Measurements from ENCODE around the gene ZACN. TPM values are rescaled to one million over a fixed set of nuclear protein-coding genes. Genes with fewer than 3 reads are reported as not detected.
A peak's percentile ranks its signal among the peaks of the same experiment; 100 is the strongest.

The ZACN gene
- total RNA-seq, 1 donor from 2014 or later, result 0.23 TPM

DNA sequence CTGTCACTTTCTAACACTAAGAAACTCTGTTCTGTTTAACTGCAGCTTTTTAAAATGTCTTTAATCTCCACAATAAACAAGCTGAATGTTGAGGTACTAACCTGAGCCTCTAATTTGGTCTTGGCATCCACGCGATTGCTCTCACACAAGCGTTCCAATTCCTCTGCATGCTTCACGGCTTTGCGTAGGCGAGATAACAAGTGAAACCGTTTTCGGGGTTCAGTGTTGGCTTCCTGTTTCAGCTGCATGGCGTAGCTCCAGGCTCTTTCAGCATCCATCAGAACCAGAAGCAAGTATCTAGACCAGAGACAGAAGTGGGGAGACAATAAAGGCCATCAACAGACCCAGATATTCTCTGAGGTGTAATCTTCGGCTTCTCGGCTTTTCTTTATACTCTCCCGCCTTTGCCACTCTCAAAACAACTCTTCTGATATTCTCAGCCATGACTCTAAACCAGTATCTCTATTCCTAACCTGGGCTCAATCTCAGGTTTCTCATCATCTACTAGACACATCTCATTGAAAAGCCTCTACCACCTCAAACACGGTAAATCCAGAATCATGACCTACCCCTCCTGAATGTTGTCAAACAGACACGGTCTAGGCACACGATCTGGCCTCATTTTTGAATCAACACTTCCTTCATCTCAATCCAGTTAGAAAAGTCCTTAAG, 15.0 kb upstream of the ZACN start:
- Mint-ChIP-seq H3K9me3 (ENCODE audit: unreplicated experiment) (no peaks in the 10 kb centered on the region), H3K36me3 (ENCODE audit: low read depth, unreplicated experiment) (peaks cover 17% of the 10 kb centered on the region), H3K4me3 (ENCODE audit: unreplicated experiment) (no peak overlapping the region)

GRCh38 chr17:76065775-76066174, 13.2 kb upstream of the ZACN start:
- Mint-ChIP-seq H3K4me3 (ENCODE audit: unreplicated experiment) (no peak overlapping the region), H3K27me3 (ENCODE audit: low read depth, unreplicated experiment) (no peaks in the 10 kb centered on the region), H3K36me3 (ENCODE audit: low read depth, unreplicated experiment) (peaks cover 12% of the 10 kb centered on the region), H3K27ac (ENCODE audit: unreplicated experiment) (no peak overlapping the region), H3K9me3 (ENCODE audit: unreplicated experiment) (no peaks in the 10 kb centered on the region), H3K4me1 (ENCODE audit: low read depth, unreplicated experiment) (peaks cover 1% of the 10 kb centered on the region)
- DNase-seq (ENCODE audit: low read depth), result no peak
- H3K27me3 ChIP-seq (ENCODE audit: insufficient read depth, low read length), result no peaks in the 10 kb centered on the region
- FAIRE-seq, result no peak
- no peak overlapping the region for H3K27ac ChIP-seq (ENCODE audit: low read depth, low read length)
- H3K36me3 ChIP-seq (ENCODE audit: insufficient read depth, low read length), result peaks cover 40% of the 10 kb centered on the region
- H3K4me3 ChIP-seq (ENCODE audit: insufficient read depth, low read depth, low read length), result no peak overlapping the region
- peaks cover 42% of the 10 kb centered on the region for H3K79me2 ChIP-seq (ENCODE audit: insufficient read depth, low read length)
- H3K4me2 ChIP-seq (ENCODE audit: low read length), result no peak overlapping the region
- TF ChIP-seq, protein P1, sequence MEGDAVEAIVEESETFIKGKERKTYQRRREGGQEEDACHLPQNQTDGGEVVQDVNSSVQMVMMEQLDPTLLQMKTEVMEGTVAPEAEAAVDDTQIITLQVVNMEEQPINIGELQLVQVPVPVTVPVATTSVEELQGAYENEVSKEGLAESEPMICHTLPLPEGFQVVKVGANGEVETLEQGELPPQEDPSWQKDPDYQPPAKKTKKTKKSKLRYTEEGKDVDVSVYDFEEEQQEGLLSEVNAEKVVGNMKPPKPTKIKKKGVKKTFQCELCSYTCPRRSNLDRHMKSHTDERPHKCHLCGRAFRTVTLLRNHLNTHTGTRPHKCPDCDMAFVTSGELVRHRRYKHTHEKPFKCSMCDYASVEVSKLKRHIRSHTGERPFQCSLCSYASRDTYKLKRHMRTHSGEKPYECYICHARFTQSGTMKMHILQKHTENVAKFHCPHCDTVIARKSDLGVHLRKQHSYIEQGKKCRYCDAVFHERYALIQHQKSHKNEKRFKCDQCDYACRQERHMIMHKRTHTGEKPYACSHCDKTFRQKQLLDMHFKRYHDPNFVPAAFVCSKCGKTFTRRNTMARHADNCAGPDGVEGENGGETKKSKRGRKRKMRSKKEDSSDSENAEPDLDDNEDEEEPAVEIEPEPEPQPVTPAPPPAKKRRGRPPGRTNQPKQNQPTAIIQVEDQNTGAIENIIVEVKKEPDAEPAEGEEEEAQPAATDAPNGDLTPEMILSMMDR (IDR thresholded peaks at IDR 0.05; ENCODE audit: insufficient read depth, low read depth, low read length), result no peak
- no peak for TF ChIP-seq EZH2 (IDR thresholded peaks at IDR 0.05; ENCODE audit: insufficient read depth, low read length)
- H3K4me1 ChIP-seq (ENCODE audit: insufficient read depth, low read length), result peaks cover 2% of the 10 kb centered on the region
- no peak overlapping the region for H2AFZ ChIP-seq (ENCODE audit: low read depth, low read length)
- peaks cover 56% of the 10 kb centered on the region for H4K20me1 ChIP-seq (ENCODE audit: insufficient read depth, low read length)
- H3K9ac ChIP-seq (ENCODE audit: low read length), result no peak overlapping the region
- no peaks in the 10 kb centered on the region for H3K9me3 ChIP-seq (ENCODE audit: insufficient read depth, low read depth, low read length)

More for the DNA sequence above, 15.0 kb upstream of the ZACN start:
- Histone ChIP-seq H3K4me1 (ENCODE audit: insufficient read depth, low read length) (no peaks in the 10 kb centered on the region), H3K36me3 (ENCODE audit: insufficient read depth, low read length) (peaks cover 52% of the 10 kb centered on the region), H3K4me3 (ENCODE audit: insufficient read depth, low read depth, low read length) (no peak overlapping the region), H3K79me2 (ENCODE audit: insufficient read depth, low read length) (peaks cover 25% of the 10 kb centered on the region), H3K9me3 (ENCODE audit: insufficient read depth, low read depth, low read length) (no peaks in the 10 kb centered on the region), H3K4me2 (ENCODE audit: low read length) (no peak overlapping the region), H4K20me1 (ENCODE audit: insufficient read depth, low read length) (peaks cover 48% of the 10 kb centered on the region), H3K27ac (ENCODE audit: low read depth, low read length) (no peak overlapping the region), H3K27me3 (ENCODE audit: insufficient read depth, low read length) (no peaks in the 10 kb centered on the region), H3K9ac (ENCODE audit: low read length) (no peak overlapping the region), H2AFZ (ENCODE audit: low read depth, low read length) (no peak overlapping the region)
- no peak for FAIRE-seq
- TF ChIP-seq EZH2 (IDR thresholded peaks at IDR 0.05; ENCODE audit: insufficient read depth, low read length), result no peak
- TF ChIP-seq, protein P1 (IDR thresholded peaks at IDR 0.05; ENCODE audit: insufficient read depth, low read depth, low read length), result no peak
- Mint-ChIP-seq H3K4me1 (ENCODE audit: low read depth, unreplicated experiment) (no peaks in the 10 kb centered on the region), H3K27me3 (ENCODE audit: low read depth, unreplicated experiment) (no peaks in the 10 kb centered on the region), H3K27ac (ENCODE audit: unreplicated experiment) (no peak overlapping the region)
- no peak for DNase-seq (ENCODE audit: low read depth)

DNA sequence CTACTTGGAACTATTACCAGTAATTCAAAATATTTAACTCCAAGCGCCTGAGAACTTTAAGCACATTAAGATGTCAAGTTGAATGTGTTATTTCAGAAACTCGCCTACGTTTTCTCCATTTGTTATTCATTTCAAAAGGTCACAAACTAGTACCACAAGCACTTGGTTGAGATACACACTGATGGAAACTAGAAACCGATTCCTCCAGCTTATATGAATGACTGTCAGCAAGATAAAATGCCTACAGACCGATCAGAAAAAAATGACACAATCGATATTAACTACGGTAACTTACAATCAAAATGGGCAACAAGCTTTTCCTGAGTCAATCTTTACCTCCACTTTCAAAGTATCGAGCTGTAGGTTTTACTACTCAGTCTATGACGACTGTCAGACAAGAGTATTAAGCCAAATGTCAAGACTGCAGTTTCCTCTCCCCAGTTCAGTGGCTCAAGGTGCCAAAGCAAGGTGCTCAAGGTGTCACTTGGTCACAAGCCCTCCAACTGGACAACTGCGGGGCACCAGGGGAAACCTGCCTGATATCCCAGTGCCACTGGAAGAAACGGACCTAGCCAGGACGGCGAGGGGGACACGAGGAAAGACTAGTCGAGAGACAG, 7.3 kb upstream of the ZACN start:
- Histone ChIP-seq H3K9ac (ENCODE audit: low read length) (peak overlapping the region; percentile 94), H3K4me1 (ENCODE audit: insufficient read depth, low read length) (peaks cover 20% of the 10 kb centered on the region), H3K27ac (ENCODE audit: low read depth, low read length) (peak overlapping the region; percentile 79), H3K4me2 (ENCODE audit: low read length) (peak overlapping the region; percentile 89), H3K27me3 (ENCODE audit: insufficient read depth, low read length) (peaks cover 31% of the 10 kb centered on the region), H3K9me3 (ENCODE audit: insufficient read depth, low read depth, low read length) (no peaks in the 10 kb centered on the region), H4K20me1 (ENCODE audit: insufficient read depth, low read length) (peaks cover 39% of the 10 kb centered on the region), H3K4me3 (ENCODE audit: insufficient read depth, low read depth, low read length) (peak overlapping the region; percentile 93), H2AFZ (ENCODE audit: low read depth, low read length) (peak overlapping the region; percentile 66), H3K79me2 (ENCODE audit: insufficient read depth, low read length) (peaks cover 56% of the 10 kb centered on the region), H3K36me3 (ENCODE audit: insufficient read depth, low read length) (peaks cover 8% of the 10 kb centered on the region)
- peak overlapping the region; percentile 95 for H3K4me3 Mint-ChIP-seq (ENCODE audit: unreplicated experiment)
- TF ChIP-seq, protein P1 (IDR thresholded peaks at IDR 0.05; ENCODE audit: insufficient read depth, low read depth, low read length), result no peak
- no peak for TF ChIP-seq EZH2 (IDR thresholded peaks at IDR 0.05; ENCODE audit: insufficient read depth, low read length)
- DNase-seq (ENCODE audit: low read depth) (no peak), FAIRE-seq (no peak)
- H3K9me3 Mint-ChIP-seq (ENCODE audit: unreplicated experiment), result no peaks in the 10 kb centered on the region
- peak overlapping the region; percentile 95 for H3K27ac Mint-ChIP-seq (ENCODE audit: unreplicated experiment)
- H3K27me3 Mint-ChIP-seq (ENCODE audit: low read depth, unreplicated experiment), result peaks cover 27% of the 10 kb centered on the region
- peaks cover 6% of the 10 kb centered on the region for H3K36me3 Mint-ChIP-seq (ENCODE audit: low read depth, unreplicated experiment)
- H3K4me1 Mint-ChIP-seq (ENCODE audit: low read depth, unreplicated experiment), result peaks cover 4% of the 10 kb centered on the region

All from astrocyte (in vitro differentiated cells and primary cell).